ENCODE measurements around the gene FGF22.

Gene FGF22

GRCh38 chr19:682678-683320 is 43.1 kb downstream of the FGF22 start:
- no peak for DNase-seq (ENCODE audit: low read depth)
- TF ChIP-seq POLR2A (IDR thresholded peaks at IDR 0.05; ENCODE audit: extremely low read depth, insufficient read length) (no peak), CTCF (IDR thresholded peaks at IDR 0.05; ENCODE audit: low read depth, low read length) (no peak), MYC (IDR thresholded peaks at IDR 0.05; ENCODE audit: low read depth, low read length) (no peak)
- TF ChIP-seq, protein P1, sequence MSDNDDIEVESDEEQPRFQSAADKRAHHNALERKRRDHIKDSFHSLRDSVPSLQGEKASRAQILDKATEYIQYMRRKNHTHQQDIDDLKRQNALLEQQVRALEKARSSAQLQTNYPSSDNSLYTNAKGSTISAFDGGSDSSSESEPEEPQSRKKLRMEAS (IDR thresholded peaks at IDR 0.05; ENCODE audit: low read depth, low read length) = no peak
- H3K4me3 ChIP-seq (ENCODE audit: low read depth, low read length) = no peak overlapping the region

GRCh38 chr19:685454-685931 is 45.8 kb downstream of the FGF22 start:
- TF ChIP-seq CTCF (IDR thresholded peaks at IDR 0.05; ENCODE audit: low read depth, low read length) = no peak
- TF ChIP-seq, protein P1 (IDR thresholded peaks at IDR 0.05; ENCODE audit: low read depth, low read length) = no peak
- no peak for DNase-seq (ENCODE audit: low read depth)
- no peak overlapping the region for H3K4me3 ChIP-seq (ENCODE audit: low read depth, low read length)

- no peak for TF ChIP-seq MYC (IDR thresholded peaks at IDR 0.05; ENCODE audit: low read depth, low read length)
- no peak for TF ChIP-seq POLR2A (IDR thresholded peaks at IDR 0.05; ENCODE audit: extremely low read depth, insufficient read length)
- TF ChIP-seq, protein P1 (IDR thresholded peaks at IDR 0.05; ENCODE audit: low read depth, low read length) = no peak
- no peak for TF ChIP-seq CTCF (IDR thresholded peaks at IDR 0.05; ENCODE audit: low read depth, low read length)
- no peak for DNase-seq (ENCODE audit: low read depth)
- no peak overlapping the region for H3K4me3 ChIP-seq (ENCODE audit: low read depth, low read length)
Observed at GRCh38 chr19:686589-687297, 47.1 kb downstream of the FGF22 start.

DNA sequence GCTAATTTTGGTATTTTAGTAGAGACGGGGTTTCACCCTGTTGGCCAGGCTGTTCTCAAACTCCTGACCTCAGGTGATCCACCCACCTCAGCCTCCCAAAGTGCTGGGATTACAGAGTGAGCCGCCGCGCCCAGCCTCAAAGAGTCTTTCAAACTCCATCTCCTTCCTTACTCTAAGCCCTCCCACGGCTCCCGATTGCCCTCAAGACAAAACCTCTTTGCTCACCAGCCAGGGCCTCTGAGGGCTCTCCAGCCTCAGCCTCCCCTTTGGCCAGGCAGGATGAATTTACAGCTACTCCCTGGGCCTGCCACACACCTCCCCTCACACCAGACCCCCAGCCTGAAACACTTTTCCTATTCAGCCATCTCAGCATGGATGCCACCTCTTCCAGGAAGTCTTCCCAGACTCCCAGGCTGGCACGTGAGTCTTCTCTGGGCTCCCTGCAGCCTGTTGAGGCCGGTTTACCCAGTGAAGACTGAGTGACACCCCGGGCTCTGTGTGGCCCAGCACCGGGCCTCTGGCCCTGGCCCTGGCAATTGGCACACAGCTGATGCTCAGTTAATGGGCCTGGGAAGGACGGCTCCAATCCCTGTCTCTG is 48.0 kb downstream of the FGF22 start:
- no peak for TF ChIP-seq CTCF (IDR thresholded peaks at IDR 0.05; ENCODE audit: low read depth, low read length)
- DNase-seq (ENCODE audit: low read depth) = no peak

GRCh38 chr19:688214-688613 is 48.5 kb downstream of the FGF22 start:
- TF ChIP-seq, protein P1 (IDR thresholded peaks at IDR 0.05; ENCODE audit: low read depth, low read length) = no peak
- TF ChIP-seq POLR2A (IDR thresholded peaks at IDR 0.05; ENCODE audit: extremely low read depth, insufficient read length) (no peak), CTCF (IDR thresholded peaks at IDR 0.05; ENCODE audit: low read depth, low read length) (no peak), MYC (IDR thresholded peaks at IDR 0.05; ENCODE audit: low read depth, low read length) (no peak)
- DNase-seq (ENCODE audit: low read depth) = no peak
- H3K4me3 ChIP-seq (ENCODE audit: low read depth, low read length) = no peak overlapping the region

More for the DNA sequence above, 48.0 kb downstream of the FGF22 start:
- no peak overlapping the region for H3K4me3 ChIP-seq (ENCODE audit: low read depth, low read length)

Data from NB4 (cell line).